HEK293 (cell line): Measurements from ENCODE around the gene NPC2.

Source experiments
- CTCF ChIP-seq: fragments of 450-650 bp; formaldehyde crosslinking; IDR thresholded peaks from 2 replicates; pipeline ENCODE4 v1.5.1; 2016; ENCODE audit warnings: missing biosample characterization, missing genetic modification characterization
- KLF16 ChIP-seq: fragments of 450-650 bp; formaldehyde crosslinking; IDR thresholded peaks from 2 replicates; pipeline ENCODE4 v1.5.1; 2017; ENCODE audit warnings: missing biosample characterization, missing genetic modification characterization
- TCF7L2 ChIP-seq: IDR thresholded peaks from 2 replicates; pipeline ENCODE4 v1.6.1; 2011; ENCODE audit warnings: low read depth, mild to moderate bottlenecking, inconsistent platforms, low read length, moderate library complexity, borderline replicate concordance
- ZNF112 ChIP-seq: fragments of 450-650 bp; formaldehyde crosslinking; IDR thresholded peaks from 2 replicates; pipeline ENCODE4 v1.5.0; 2017; ENCODE audit warnings: missing biosample characterization, missing genetic modification characterization
- ZNF132 ChIP-seq: fragments of 450-650 bp; formaldehyde crosslinking; IDR thresholded peaks from 2 replicates; pipeline ENCODE4 v1.5.1; 2017; ENCODE audit warnings: missing biosample characterization, missing genetic modification characterization, borderline replicate concordance
- ZNF18 ChIP-seq: fragments of 450-650 bp; formaldehyde crosslinking; IDR thresholded peaks from 2 replicates; pipeline ENCODE4 v1.5.1; 2016; ENCODE audit warnings: missing biosample characterization, missing genetic modification characterization
- ZNF514 ChIP-seq: fragments of 450-650 bp; formaldehyde crosslinking; IDR thresholded peaks from 2 replicates; pipeline ENCODE4 v1.5.1; 2016; ENCODE audit warnings: missing biosample characterization, missing genetic modification characterization
- ZNF571 ChIP-seq: fragments of 450-650 bp; formaldehyde crosslinking; IDR thresholded peaks from 2 replicates; pipeline ENCODE4 v1.5.0; 2017; ENCODE audit warnings: missing biosample characterization, missing genetic modification characterization
- TF ChIP-seq, protein P1 (sequence below): fragments of 450-650 bp; formaldehyde crosslinking; IDR thresholded peaks from 2 replicates; pipeline ENCODE4 v1.5.1; 2017; ENCODE audit warnings: missing biosample characterization, missing genetic modification characterization
- TF ChIP-seq, protein P2 (sequence below): fragments of 450-650 bp; formaldehyde crosslinking; IDR thresholded peaks from 2 replicates; pipeline ENCODE4 v1.5.1; 2016; ENCODE audit warnings: missing biosample characterization, missing genetic modification characterization
- TF ChIP-seq, protein P3 (sequence below): fragments of 450-650 bp; IDR thresholded peaks from 2 replicates; pipeline ENCODE4 v1.5.1; 2018; ENCODE audit warnings: missing biosample characterization, missing genetic modification characterization

DNA sequence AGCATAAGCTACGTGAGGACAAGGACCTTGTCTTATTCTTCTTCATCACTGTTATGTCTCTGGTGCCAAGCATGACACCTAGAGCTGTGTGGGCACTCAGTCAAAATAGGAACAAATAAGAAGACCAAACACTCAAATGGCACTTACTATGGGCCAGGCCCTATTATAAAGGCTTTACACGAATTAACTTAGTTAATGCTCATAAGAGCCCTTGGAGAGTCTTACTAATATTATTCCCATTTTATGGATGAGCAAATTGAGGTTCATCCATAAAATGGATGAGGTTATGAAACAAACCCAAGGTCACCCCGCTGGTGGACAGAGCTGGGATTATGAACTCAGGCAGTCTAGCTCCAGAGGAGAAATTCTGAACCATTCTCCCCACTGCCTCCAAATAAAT, 48.1 kb upstream of the NPC2 start:
- TF ChIP-seq CTCF (tag by site-specific recombination) (no peak), KLF16 (tag by site-specific recombination) (no peak), TCF7L2 (no peak), ZNF112 (no peak), ZNF514 (tag by site-specific recombination) (no peak), ZNF132 (tag by site-specific recombination) (no peak), ZNF571 (tag by site-specific recombination) (no peak), ZNF18 (tag by site-specific recombination) (no peak)
- TF ChIP-seq, protein P1, sequence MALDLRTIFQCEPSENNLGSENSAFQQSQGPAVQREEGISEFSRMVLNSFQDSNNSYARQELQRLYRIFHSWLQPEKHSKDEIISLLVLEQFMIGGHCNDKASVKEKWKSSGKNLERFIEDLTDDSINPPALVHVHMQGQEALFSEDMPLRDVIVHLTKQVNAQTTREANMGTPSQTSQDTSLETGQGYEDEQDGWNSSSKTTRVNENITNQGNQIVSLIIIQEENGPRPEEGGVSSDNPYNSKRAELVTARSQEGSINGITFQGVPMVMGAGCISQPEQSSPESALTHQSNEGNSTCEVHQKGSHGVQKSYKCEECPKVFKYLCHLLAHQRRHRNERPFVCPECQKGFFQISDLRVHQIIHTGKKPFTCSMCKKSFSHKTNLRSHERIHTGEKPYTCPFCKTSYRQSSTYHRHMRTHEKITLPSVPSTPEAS (tag by site-specific recombination) = no peak
- TF ChIP-seq, protein P2, sequence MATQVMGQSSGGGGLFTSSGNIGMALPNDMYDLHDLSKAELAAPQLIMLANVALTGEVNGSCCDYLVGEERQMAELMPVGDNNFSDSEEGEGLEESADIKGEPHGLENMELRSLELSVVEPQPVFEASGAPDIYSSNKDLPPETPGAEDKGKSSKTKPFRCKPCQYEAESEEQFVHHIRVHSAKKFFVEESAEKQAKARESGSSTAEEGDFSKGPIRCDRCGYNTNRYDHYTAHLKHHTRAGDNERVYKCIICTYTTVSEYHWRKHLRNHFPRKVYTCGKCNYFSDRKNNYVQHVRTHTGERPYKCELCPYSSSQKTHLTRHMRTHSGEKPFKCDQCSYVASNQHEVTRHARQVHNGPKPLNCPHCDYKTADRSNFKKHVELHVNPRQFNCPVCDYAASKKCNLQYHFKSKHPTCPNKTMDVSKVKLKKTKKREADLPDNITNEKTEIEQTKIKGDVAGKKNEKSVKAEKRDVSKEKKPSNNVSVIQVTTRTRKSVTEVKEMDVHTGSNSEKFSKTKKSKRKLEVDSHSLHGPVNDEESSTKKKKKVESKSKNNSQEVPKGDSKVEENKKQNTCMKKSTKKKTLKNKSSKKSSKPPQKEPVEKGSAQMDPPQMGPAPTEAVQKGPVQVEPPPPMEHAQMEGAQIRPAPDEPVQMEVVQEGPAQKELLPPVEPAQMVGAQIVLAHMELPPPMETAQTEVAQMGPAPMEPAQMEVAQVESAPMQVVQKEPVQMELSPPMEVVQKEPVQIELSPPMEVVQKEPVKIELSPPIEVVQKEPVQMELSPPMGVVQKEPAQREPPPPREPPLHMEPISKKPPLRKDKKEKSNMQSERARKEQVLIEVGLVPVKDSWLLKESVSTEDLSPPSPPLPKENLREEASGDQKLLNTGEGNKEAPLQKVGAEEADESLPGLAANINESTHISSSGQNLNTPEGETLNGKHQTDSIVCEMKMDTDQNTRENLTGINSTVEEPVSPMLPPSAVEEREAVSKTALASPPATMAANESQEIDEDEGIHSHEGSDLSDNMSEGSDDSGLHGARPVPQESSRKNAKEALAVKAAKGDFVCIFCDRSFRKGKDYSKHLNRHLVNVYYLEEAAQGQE (tag by site-specific recombination) = no peak
- TF ChIP-seq, protein P3, sequence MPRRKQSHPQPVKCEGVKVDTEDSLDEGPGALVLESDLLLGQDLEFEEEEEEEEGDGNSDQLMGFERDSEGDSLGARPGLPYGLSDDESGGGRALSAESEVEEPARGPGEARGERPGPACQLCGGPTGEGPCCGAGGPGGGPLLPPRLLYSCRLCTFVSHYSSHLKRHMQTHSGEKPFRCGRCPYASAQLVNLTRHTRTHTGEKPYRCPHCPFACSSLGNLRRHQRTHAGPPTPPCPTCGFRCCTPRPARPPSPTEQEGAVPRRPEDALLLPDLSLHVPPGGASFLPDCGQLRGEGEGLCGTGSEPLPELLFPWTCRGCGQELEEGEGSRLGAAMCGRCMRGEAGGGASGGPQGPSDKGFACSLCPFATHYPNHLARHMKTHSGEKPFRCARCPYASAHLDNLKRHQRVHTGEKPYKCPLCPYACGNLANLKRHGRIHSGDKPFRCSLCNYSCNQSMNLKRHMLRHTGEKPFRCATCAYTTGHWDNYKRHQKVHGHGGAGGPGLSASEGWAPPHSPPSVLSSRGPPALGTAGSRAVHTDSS = no peak
